Spleen (tissue), 7 donors: ENCODE data around the gene PWP1.

Experiments
- POLR2A ChIP-seq, 3 donors: fragments of 450-650 bp; IDR thresholded peaks; one replicate each; pipeline ENCODE4 v1.5.1; 2017; ENCODE audit warnings: antibody characterized with exemption in 3 of 3, mild to moderate bottlenecking in 1 of 3
- POLR2AphosphoS5 ChIP-seq, 3 donors: sonication (generic); formaldehyde crosslinking; IDR thresholded peaks; one replicate each; pipeline ENCODE4 v1.5.1; 2017; ENCODE audit warnings: antibody characterized with exemption in 3 of 3
- TF ChIP-seq, protein P1 (sequence below), 11 experiments: fragments of 200-600 bp in 7 of 11; fragments of 450-650 bp in 4 of 11; sonication (generic) in 4 of 11; IDR thresholded peaks in 8 of 11; conservative IDR thresholded peaks in 3 of 11; 1 replicate in 7 of 11; 2 replicates in 4 of 11; pipeline versions ENCODE4 v1.4.0 to v1.8.0; 2016 to 2021; ENCODE audit warnings: antibody characterized with exemption in 11 of 11, inconsistent platforms in 4 of 11, mild to moderate bottlenecking in 1 of 11
- donor health status: DM: no; HTN: no; CAD: no; lungs with moderate emphysema.
- donor health status: DM: no; HTN: no; CAD: no.
- donor health status: DM: no; HTN: no; CAD: no.

DNA sequence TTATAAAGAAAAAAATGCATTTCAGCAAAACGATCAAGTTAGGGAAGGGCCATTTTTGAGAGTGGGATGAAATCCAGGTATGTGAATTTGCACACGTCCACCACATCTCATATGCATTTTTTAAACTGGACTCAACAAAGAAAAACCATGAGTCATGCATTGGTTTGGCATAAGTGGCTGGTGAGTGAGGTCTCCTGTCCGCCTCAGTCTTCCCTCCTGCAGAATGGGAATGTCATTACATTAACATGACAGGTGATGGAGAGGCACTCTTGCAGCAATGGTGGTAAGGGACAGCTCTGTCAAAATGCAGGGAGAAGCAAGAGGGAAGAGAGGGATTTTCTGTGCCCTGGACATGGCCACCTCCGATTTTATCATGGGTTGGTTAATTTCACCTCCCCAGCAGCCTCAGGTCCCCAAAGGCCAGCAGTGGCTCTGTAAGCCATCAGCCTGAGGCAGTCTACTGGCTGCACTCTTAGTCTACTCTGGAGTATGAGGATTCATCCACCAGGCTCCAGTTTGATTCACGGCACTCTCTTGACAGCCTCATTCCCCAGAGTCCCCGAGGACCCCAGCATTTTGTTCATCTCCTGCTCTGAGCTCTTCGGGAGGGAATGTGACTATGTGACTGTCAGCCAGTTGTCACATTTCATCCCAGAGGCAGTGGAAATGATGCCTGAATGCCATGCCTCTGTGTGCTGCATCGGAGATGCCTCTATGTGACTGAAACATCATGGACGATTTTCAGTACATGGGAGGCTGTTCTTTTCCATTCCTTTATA lies 17.1 kb upstream of the PWP1 start:
- TF ChIP-seq, protein P1, sequence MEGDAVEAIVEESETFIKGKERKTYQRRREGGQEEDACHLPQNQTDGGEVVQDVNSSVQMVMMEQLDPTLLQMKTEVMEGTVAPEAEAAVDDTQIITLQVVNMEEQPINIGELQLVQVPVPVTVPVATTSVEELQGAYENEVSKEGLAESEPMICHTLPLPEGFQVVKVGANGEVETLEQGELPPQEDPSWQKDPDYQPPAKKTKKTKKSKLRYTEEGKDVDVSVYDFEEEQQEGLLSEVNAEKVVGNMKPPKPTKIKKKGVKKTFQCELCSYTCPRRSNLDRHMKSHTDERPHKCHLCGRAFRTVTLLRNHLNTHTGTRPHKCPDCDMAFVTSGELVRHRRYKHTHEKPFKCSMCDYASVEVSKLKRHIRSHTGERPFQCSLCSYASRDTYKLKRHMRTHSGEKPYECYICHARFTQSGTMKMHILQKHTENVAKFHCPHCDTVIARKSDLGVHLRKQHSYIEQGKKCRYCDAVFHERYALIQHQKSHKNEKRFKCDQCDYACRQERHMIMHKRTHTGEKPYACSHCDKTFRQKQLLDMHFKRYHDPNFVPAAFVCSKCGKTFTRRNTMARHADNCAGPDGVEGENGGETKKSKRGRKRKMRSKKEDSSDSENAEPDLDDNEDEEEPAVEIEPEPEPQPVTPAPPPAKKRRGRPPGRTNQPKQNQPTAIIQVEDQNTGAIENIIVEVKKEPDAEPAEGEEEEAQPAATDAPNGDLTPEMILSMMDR (IDR thresholded peaks at IDR 0.05 in 8 of 11, conservative IDR thresholded peaks at IDR 0.05 in 3 of 11) = no peak
- TF ChIP-seq POLR2A (IDR thresholded peaks at IDR 0.05) (no peak), POLR2AphosphoS5 (IDR thresholded peaks at IDR 0.05) (no peak)
